ENCODE measurements around the gene SLC15A5.

SLC15A5 gene

DNA sequence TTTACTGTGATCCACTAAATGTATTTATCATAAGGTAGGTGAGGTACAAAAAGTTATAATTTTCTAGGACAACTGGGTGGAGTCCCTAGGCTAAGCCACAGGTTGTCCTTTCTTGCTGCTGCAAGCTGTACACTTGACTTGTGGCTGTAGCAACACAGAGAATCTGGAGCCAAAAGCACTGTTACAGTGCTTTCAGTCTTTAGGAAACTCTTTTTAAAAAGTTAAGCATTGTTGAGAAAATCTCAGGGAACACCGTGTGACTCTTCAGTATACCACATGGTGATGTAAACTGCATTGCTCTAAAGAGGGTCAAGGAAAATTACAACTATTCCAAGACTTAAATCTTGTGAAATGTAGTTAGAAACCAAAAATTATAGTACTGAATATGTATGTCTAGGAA is 11.4 kb downstream of the SLC15A5 start:
- DNase-seq (ENCODE audit: low read depth in 3 of 3, low spot score in 1 of 3) = no peak

DNA sequence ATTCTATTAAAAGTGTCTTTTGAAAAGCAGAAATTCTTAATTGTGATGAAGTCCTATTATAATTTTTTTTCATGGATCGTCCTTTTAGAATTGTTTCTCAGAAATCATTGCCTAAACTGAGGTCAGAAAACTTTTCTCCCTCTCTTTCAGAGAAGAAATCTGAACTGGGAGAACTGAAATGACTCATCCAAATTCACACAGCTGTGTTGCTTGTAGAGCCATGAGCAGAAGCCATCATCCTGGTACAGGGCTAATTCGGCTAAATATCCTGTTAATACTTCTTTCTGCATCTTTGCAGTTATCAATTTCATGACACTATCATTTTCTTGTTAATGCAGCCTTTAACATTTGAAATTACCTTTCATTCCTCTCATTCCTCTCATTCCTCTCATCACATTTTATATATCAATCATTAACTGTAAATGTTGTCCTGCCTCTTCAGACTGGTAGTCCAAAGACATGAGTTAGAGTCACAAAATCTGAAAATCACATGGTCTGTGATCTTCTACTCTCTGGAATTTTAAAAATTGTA is 15.5 kb downstream of the SLC15A5 start:
- DNase-seq (ENCODE audit: low read depth in 3 of 3, low spot score in 1 of 3) = no peak

DNA sequence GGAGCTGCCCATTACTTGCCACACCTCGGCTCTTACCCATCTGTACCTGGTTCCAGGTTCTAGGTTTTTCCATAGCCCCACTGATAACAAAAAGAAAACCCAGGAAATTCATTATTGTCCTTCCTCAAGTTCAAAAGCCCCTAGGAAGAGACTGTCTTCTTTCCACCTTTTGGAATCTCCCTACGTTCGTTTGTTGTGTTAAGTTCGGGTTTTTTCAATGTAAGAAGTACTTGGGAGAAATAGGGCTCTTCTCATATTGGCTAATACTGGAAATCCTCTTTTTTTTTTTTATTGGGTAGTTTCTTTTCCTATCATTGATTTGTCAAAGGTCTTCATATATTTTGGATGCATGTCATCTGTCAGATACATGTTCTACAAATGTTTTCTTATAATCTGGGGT is 17.3 kb downstream of the SLC15A5 start:
- DNase-seq (ENCODE audit: low read depth in 3 of 3, low spot score in 1 of 3) = no peak

DNA sequence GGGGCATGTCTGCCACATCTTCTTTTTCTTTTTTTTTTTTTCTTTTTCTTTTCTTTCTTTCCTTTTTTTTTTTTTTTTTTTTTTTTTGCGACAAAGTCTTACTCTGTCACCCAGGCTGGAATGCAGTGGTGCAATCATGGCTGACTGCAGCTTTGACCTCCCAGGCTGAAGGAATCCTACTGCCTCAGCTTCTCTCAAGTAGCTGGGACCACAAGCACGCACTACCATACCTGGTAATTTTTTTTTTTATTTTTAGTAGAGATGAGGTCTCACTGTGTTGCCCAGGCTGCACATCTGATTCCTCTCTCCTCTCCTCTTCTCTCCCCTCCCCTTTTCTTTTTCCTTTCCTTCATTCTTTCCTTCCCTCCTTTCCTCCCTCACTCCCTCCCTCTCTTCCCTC is 18.5 kb downstream of the SLC15A5 start:
- no peak for DNase-seq (ENCODE audit: low read depth in 3 of 3, low spot score in 1 of 3)

DNA sequence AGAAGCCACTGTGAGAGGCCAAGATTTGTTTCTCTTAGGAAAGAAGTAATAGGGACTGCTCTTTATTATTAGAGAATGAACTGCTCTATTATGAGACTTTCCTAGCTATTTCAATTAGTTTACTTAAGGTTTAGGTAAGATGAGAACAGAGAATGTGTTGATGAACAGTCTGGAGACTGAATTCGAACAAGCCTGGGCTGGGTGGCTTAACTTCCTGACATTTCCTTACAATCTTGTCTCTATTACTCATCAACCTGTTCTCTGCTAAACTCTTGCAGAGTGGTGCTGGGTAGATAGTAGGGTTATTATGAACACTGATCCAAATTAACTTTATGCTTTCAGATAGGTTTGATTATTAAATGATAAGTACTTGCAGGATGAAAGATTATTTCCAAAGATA is 31.2 kb downstream of the SLC15A5 start:
- DNase-seq (ENCODE audit: low read depth in 3 of 3, low spot score in 1 of 3) = no peak

DNA sequence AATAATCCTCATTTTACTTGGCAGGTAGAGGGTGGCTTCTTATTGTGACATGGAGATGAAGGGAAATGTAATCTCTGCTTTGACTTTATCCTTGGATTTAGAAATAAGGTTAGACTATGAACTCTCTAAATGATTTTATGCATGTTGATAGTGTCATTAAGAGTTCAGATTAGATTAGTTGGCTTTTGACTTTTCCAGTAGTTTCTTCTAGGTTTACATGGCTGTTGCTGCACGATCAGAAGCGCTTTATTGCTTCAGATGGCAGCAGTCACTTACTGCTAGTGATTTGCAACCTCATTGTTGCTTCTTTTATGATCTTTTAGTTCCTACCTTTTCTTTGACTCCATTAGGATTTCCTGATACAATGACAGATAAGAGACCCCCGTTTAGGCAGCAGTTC is 32.3 kb downstream of the SLC15A5 start:
- no peak for DNase-seq (ENCODE audit: low read depth in 3 of 3, low spot score in 1 of 3)

DNA sequence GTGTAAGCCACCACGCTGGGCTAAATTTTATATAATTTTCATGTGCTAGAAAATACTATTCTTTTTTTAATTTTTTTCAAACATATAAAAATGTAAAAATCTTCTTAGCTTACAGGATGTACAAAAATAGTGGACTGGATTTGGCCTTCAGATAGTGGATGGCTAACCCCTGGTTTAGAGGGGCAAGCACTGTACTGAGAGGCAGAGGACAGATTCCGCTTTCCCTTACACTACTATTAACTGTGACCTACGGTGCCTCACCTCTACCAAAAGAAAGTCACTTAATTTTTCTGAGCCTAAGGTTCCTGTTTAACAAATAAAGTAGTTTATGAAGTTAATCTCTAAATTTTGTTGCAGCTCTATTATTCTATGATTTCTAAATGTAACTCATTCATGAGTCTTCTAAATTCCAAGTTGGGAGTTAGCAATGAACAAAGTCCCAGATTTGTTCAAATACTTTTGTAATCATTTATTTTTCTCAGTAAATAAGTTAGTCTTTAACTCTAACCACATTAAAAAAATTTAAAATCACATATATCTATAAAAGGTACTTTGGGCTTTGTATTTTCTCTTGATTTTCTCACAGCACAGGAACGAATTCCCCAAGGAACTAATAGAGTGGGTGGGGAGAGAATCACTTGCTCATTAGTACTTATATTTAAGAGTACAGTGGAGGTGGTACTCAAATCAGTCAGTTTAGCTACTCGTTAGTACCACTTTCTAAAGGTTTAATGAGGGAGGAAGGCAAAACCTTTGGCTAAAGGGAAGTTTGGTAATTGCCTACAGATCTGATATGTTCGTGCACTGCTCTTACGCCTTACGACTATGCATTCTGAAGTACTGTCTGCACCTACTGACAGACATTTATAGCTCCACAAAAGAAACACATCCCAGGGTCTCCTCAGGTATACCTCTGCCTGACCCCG is 33.7 kb downstream of the SLC15A5 start:
- no peak for DNase-seq (ENCODE audit: low read depth in 3 of 3, low spot score in 1 of 3)

DNA sequence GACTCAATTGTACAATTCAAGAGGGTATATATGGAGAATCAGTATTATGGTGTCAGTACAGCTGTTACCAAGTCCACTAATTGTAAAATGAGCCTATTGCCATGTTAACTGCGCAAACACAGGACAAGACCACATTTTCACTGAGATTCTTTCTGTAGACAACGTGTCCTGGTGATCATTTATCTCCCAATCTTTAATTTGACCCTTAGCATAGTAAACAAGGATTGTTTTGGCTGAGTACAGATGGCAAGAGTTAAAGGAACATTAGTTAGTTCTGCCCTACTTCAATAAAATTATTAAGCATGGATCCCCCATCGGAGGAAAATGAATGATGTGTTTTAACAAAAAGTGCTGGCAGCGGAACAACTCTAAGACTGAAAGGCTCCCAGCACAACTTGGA is 36.1 kb downstream of the SLC15A5 start:
- DNase-seq (ENCODE audit: low read depth in 3 of 3, low spot score in 1 of 3) = no peak

DNA sequence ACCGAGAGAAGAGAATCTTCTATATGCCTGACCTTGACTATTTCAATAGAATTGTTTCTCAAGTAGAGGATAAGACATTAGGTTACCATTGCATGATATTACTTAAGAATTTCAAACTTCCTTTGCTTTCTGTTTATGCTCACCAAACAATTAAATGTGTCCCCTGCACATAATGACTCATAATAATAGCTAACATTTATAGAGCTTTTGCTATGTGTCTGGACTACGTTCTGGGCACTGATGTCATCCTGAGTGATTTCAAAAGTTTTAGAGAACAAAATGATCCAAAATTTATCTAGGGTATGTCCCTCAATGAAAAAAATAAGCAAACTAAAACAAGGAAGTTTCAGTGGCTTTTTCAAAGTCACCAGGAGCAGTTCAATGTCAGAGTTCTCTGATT is 38.8 kb downstream of the SLC15A5 start:
- no peak for DNase-seq (ENCODE audit: low read depth in 3 of 3, low spot score in 1 of 3)

DNA sequence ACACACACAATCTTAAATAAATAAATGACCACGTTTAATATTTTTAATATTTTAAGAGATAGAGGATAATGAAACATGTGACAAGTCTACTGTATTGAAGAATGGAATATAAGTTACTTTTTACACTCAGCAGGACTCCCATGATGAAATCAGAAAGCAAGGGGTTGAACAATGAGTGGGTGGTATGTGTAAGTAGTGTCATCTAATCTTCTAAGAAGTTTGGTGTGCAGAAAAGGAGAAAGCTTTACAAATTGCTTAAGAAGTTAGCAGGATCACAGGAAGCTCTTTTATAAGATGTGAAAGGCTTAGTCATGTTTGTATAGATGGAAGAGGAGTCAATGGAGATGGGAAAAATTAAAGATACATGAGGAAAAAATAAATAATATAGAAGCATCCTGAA is 47.8 kb downstream of the SLC15A5 start:
- no peak for DNase-seq (ENCODE audit: low read depth in 3 of 3, low spot score in 1 of 3)

DNA sequence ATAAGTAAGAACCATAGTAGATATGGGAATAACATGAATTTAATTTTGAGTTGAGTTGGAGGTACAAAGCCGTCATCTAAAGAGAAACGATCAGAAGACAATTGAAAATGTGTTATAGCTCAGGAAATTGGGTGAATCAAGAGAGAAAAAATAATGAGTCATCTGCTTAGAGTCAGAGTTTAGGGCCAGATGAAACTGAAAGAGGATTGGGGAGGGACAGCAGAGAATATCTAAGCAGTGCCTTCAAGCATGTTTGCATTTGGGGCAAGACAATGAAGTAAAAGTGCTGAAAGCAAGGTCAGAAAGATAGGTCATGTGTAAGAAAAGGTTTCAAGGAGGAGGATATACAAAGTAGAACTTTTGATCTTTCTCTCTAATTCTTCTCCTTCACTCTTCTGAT is 49.4 kb downstream of the SLC15A5 start:
- no peak for DNase-seq (ENCODE audit: low read depth in 3 of 3, low spot score in 1 of 3)

DNA sequence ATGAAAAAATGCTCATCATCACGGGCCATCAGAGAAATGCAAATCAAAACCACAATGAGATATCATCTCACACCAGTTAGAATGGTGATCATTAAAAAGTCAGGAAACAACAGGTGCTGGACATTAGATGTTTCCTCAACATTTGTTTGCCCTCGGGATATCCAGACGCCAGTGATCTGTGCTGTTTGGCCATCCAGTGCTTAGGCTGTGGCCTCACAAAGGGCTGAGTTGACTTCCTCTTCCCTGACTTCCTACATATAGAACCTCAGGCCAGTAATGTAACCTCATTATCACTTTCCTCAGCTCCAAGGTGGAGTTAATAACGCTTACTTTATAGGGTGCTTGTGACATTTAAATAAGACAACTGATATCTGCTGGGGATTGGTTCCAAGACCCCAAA is 51.8 kb downstream of the SLC15A5 start:
- DNase-seq (ENCODE audit: low read depth in 3 of 3, low spot score in 1 of 3) = no peak

DNA sequence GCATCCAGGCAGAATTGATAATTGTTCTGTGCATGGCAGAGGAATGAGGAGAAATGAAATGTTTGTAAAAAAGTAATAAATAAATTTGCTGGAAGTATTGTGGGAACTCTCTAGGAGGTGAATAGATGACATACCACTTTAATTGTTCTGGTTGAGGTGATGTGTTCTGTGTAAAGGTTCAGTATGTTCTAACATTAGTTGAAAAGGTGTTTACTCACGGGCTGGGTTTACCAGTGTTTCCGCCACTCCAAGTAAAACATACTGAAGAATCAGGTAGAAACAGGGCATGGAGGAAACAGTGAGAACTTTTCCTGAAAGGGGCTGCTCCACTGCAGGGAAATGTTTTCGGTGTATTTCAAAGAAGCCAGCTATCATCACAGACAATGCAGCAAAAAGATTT is 53.3 kb downstream of the SLC15A5 start:
- no peak for DNase-seq (ENCODE audit: low read depth in 3 of 3, low spot score in 1 of 3)

DNA sequence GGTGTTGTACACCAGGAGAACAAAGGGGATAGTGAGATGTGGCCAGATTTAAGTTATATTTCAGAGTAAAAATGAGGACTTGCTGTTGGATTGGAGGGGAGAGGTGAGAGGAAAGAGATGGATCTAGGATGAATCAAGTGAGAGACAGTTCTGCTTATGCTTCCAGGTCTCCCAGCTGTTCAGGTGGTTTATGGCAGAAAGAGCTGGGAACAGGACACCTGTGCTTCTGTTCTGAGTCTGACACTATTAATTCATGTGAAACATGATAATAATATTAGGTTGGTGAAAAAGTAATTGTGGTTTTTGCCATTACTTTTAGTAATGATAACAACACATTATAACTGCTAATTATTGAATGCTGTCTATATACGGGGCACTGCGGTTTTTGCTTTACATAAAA is 55.7 kb downstream of the SLC15A5 start:
- no peak for DNase-seq (ENCODE audit: low read depth in 3 of 3, low spot score in 1 of 3)

DNA sequence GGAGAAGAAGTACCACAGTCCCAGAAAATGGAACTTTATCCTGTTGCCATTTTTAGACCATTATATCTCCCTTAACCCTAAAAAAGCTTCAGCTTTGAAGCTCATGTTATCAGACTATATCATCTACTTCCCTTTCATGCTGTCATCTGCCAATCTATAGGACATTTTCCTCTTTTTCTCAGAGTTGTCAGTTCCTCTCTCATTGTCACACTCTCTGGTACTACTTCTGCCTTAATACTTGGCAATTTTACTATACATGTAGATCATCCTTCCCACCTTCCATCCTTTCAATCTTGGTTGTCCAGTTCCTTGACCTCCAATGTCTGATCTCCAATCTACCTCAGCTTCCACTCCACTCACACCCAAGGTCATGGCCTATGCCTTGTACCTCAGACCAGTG is 57.4 kb downstream of the SLC15A5 start:
- DNase-seq (ENCODE audit: low read depth in 3 of 3, low spot score in 1 of 3) = no peak

DNA sequence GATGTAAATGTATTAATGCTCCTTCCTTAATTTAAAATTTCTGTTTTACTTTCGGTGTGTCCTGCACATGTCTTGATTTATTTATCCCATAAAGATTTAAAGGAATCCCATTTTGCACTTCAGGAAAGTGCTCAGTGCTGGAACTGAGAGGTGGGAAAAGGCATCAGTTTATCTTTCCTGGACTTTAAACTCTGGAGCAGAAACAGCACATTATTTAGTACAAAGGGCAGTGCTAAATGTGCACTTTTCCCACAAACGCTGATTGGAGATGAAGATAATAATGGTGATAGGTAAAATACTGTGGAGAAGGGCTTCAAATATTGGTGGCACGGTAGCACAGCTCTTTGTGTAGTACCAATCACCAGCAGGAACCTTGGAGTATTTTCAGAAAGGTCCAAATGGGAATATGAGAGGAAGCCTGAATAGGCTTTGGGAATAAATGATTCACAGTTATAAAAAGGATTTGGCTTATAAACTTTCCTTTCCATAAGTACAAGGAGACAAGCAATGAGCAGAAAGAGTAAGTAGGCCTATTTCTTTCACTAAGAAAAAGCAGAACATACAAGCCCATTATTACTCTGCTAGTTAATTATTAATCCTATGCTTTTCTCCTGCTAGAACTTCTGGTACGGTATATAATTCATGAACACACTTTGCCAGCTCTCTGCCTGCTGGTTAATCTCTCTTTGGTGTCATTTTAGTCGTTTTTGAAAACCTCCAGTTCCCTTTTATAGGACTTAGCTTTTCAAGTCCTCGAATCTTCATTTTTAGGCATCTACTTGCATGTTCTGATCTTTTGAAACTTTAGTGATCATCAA is 58.3 kb downstream of the SLC15A5 start:
- DNase-seq (ENCODE audit: low read depth in 3 of 3, low spot score in 1 of 3) = no peak

DNA sequence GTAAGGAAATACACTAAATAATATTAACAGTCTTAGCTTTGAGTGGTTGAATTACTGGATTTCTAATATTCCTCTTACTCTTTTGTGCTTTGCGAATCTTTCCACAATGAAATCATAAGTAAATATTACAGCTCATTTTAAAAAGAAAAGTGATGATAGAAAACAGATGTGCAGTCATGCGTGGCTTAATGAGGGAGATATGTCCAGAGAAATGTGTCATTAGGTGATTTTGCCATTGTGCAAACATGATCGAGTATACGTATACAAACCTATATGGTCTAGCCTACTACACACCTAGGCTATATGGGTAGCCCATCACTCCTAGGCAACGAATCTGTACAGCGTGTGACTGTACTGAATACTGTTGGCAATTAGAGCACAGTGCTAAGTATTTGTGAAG is 59.3 kb downstream of the SLC15A5 start:
- DNase-seq (ENCODE audit: low read depth in 3 of 3, low spot score in 1 of 3) = no peak

DNA sequence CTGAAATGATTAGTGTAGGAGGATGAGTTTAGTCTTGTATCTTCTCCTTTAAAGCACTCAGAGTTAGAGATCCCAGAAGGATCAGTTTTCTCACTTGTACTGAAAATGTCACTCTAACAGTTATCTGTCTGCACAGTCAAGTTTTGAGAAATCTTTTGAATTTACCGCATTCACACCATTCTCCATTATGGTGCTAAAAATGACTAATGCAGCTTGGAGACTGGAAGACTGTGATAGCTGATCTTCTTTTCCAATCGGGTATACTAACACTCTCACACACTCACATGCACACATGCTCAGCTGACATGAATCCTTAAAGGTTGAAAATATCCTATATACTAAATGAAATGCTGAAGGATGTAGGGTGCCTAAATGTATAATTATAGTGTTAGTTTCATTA is 65.8 kb downstream of the SLC15A5 start:
- no peak for DNase-seq (ENCODE audit: low read depth in 3 of 3, low spot score in 1 of 3)

DNA sequence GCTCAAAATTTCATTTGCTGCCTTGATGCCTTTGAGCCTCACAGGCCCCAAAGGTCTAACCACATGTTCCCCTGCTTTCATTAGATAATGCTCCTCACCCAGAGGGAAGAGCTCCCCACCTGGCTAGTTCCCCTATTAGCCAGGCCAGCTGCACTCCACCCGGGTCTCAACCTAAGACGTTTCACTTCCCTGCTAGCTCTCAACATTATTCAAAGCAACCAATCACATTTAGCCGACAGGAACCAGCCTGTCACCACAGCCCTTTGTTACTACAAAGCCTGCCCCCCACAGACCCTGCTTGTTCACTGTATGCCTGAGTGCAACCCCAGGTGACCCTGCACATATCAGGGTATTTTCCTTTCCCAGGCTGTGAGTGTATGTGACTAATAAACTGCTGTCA is 78.6 kb downstream of the SLC15A5 start:
- no peak for DNase-seq (ENCODE audit: low read depth in 3 of 3, low spot score in 1 of 3)

DNA sequence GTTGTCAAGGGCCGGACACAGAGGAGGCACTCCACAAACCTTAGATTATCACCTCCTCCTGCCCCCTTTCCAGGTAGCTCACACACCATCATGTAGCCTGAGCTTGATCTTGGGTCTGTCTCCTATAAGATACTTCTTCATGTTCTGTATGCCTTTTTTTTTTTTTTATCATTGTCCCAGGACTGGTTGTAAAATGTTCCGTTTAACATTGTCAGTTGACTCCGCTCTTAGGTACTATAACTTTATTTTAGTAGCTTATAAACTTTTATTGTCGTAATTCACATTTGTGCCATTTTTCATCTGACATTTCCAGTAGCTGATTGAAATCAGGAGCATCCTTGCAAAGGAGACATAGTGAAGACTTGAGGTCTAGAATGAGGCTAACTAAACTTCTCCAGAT is 79.9 kb downstream of the SLC15A5 start:
- no peak for DNase-seq (ENCODE audit: low read depth in 3 of 3, low spot score in 1 of 3)

DNA sequence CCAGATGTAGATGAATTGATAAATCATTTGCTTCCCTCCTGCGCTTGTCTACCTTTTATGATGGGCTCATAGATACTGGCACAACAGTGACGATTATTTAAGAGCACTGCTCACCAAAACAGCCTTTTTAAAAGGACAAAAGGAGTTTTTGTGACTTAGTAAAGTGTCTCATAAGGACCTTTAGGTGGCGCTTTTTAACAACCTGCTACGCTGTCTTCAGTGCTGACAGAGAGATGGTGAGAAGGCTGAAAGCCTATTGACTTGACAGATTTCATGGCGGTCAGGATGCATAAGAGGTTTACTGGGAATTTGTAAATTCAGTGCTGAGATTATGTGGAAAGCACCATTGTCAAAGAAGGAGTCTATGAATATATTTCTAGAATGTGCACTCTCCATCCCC is 87.6 kb downstream of the SLC15A5 start:
- no peak for DNase-seq (ENCODE audit: low read depth in 3 of 3, low spot score in 1 of 3)

DNA sequence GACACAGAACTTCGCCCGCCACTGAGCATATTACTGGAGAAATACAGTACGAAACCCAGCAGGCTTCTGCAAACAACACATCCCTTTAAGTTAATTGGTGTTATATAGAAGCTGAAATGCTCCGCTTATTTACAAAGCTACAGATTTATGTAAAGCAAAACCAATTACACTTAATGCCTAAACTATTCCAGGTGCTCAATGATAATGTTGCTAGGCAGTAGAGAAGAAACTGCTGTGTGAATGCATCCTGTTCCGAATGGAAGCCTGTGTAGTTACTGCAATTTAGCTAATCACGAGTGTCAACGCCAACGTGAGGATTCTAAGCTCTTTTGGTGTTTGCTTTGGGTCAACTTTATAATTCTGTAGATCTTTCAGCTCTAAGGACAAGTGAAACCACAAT is 89.8 kb downstream of the SLC15A5 start:
- DNase-seq (ENCODE audit: low read depth in 3 of 3, low spot score in 1 of 3) = no peak

All from stimulated activated CD4-positive, alpha-beta T cell treated with anti-CD3 and anti-CD28 coated beads, TNF-alpha, amount 100 ng/mL, for 1 hour (primary cell).